Adipose tissue (tissue), 3 donors: ENCODE data around the gene L2HGDH. TPM values are rescaled to one million over a fixed set of nuclear protein-coding genes. Genes with fewer than 3 reads are reported as not detected.
"Not testable (repeated sequence)": the region's sequence is repeated elsewhere in the genome, so short reads cannot be mapped to it uniquely, and the experiment has no call there.

Experiments used
- H3K27ac ChIP-seq: one replicate; pipeline ENCODE4 v1.5.1; 2013; ENCODE audit warnings: low read depth, low read length
- WGBS, 3 donors: extraction: QIAGEN DNeasy Blood & Tissue Kit; methylation state at CpG; one replicate each; pipeline ENCODE4 v1.1.7; 2013; 5-methylcytosine and 5-hydroxymethylcytosine counted together
- polyA plus RNA-seq, 3 donors: library from polyadenylated mRNA; stranded (reverse); fragments of 200-250 nt; gene quantifications; one replicate each; pipeline ENCODE4 v1.2.3, GENCODE V29; 2013
- donor health status: healthy with polysubstance abuse.
- donor health status: Bipolar disorder and iron deficiency.
- donor health status: healthy.

The L2HGDH gene
- polyA plus RNA-seq, 3 donors, result 1.8 to 4.2 (median 3.3) TPM

DNA sequence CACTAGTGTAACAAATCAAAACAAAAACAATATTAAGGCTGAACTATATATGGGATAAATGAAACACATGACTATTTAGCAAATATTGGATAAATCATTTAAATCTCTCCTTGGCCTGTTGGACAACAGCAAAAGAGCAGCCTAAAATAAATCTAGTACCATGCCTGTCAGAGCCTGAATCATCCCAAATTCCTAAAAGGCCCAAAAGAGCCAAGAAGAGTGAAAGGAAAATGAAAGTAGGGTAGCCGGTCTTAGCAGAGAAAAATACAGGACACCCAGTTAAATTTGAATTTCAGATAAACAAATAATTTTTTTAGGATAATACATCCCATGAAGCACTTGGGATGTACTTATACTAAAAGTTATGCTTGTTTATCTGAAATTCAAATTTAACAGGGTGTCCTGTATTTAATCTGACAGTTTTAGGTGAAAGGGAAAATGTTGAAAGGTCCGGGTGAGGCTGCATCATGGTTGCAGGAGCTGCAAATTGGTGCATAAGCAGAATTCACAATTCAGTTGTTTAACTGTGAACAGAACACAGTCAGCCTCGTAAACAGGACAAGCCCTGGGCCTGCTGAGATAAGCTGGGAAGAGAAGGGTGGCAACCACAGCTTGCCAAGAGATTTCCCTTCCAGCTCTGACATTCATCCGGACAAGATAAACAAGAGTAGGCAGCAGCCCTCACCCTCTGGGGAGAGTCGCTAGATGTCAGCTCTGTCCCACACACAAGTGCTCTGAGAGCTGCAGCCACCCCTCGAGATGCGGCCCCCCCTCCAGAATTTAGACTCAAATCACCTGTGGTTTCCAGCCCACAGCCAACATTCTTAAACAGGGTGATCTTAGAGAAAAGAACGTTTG is 30.4 kb upstream of the L2HGDH start:
- no peak overlapping the region for H3K27ac ChIP-seq
- 7 to 24% (median 8%) methylated on average over 8 of the region's 8 CpGs for WGBS, 3 donors

DNA sequence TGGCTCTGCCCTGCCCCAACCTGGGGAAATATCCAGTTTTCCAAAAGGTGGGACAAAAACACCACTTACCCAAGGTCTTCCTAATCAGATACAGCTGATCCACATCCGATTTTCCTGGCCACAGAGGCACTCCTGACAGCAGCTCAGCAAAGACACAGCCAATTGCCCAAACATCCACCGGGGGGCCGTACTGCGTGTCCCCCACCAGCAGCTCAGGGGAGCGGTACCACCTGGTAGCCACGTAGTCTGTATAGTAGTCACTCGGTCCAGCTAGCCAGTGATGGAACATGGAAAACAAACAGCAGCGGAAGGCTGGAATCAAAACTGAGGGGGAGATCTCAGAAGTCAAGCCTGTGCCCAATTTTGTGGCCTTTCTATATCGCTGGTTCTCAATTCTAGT is 28.9 kb upstream of the L2HGDH start:
- WGBS, 3 donors, result 92 to 93% (median 92%) methylated on average over 9 of the region's 9 CpGs
- H3K27ac ChIP-seq, result no peak overlapping the region

DNA sequence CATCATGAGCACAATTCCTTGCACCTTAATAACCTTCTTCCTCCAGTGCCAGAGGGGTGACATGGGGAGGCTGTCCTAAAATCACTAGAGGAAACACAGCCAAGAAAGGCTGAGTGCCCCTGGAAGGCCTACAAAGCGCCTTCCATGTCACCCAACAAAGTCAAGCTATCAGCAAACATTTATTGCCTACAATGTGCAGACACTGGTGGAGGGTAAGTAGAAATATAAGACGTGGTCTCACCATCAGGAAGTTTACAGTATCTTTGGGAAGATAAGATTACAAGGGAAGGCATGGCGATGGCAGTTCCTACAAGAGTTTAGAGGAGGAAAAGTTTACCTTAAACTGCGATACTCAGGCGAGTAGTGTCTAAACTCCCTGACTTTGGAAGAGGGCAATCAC is 28.0 kb upstream of the L2HGDH start:
- H3K27ac ChIP-seq, result no peak overlapping the region

DNA sequence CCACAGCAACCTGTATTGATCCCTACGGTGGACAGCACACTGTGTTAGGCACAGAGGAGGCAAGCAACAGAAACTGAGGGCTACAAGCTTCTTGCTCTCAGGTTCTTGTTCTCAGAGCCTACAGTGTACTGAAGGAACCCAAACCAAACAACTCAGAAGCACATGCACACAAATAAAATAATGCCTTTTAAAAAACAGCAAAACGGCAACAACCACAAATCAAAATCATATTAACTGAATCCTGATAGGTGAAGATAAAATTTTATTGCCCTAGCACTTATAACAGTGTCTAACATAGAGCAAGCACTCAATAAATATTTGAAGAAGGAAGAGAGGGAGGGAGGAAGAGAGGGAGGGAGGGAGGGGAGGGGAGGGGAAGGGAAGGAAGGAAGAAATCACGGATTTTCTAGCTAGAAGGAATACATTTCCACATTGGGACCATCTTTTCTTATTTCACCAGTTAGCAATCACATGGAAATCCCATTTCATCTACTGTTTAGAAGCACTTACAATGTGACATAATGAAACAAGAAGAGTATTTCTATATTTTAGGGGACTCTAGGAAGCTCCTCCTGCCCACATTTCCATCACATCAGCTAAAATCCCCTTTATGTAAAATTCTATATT is 27.3 kb upstream of the L2HGDH start:
- no peak overlapping the region for H3K27ac ChIP-seq
- WGBS, 3 donors, result 48 to 69% (median 59%) methylated on average over 3 of the region's 3 CpGs

More for the DNA sequence above, 28.0 kb upstream of the L2HGDH start:
- 85 to 93% (median 92%) methylated on average over 5 of the region's 5 CpGs for WGBS, 3 donors

GRCh38 chr14:50338587-50338986 is 26.6 kb upstream of the L2HGDH start:
- WGBS, 3 donors, result 73 to 99% (median 82%) methylated on average over 2 of the region's 2 CpGs

DNA sequence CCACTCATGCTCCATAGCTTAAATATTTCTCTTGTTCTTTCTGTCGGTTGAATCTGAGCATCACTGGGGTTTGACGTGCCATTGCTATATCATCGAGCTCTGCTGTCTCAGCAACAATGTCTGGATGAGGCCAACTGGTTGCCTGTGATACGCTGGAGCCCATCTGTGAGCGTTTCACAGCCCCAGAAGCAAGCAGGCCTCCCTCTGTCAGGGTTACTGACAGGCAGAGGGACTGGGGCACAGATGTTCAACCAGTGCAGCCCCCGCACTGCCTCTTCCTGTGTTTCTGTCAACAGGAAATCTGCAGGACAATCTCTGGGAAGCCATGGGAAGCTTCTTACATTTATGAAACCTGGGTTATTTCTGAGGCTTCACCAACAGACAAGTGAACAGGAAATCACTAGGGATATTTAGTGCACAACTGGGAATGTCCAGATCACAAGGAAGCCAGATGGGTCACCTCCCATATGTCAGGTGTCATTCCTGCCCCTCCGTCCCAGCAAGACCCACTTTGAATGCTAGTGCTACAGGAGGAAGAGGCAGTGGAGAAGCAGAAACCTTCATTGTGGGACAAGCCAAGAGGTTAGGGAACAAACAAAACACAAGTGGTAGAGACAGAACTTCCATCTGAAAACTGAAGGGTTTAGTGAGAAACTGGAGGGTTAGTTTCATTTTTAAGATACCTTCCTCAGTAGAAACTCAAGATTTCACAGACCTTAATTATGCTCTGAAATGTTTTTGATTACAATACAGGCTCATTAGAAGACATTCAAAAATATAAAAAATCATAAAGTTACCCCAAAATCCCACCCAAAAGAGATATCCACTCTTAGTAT is 24.2 kb upstream of the L2HGDH start:
- H3K27ac ChIP-seq, result no peak overlapping the region

More at GRCh38 chr14:50338587-50338986, 26.6 kb upstream of the L2HGDH start:
- H3K27ac ChIP-seq, result no peak overlapping the region

GRCh38 chr14:50335389-50335788 is 23.4 kb upstream of the L2HGDH start:
- WGBS, 3 donors, result 8 to 40% (median 31%) methylated on average over 7 of the region's 7 CpGs
- H3K27ac ChIP-seq, result no peak overlapping the region

More for the DNA sequence above, 24.2 kb upstream of the L2HGDH start:
- 18 to 48% (median 19%) methylated on average over 7 of the region's 7 CpGs for WGBS, 3 donors

GRCh38 chr14:50334211-50334610 is 22.2 kb upstream of the L2HGDH start:
- no peak overlapping the region for H3K27ac ChIP-seq

DNA sequence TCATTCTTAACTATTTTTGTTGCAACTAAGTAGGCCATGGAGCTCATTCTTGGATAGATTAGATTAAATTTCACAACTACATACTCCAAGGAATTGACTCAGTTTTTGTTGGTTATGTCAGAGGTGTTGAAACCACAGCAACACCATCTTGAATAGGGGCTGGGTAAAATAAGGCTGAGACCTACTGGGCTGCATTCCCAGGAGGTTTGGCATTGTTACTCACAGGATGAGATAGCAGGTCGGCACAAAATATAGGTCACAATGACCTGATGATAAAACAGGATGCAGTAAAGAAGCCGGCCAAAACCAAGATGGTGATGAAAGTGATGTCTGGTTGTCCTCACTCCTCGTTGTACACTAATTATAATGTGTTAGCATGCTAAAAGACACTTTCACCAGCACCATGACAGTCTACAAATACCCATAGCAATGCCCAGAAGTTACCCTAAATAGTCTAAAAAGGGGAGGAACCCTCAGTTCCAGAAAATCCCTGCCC is 21.0 kb upstream of the L2HGDH start:
- H3K27ac ChIP-seq, result no peak overlapping the region
- WGBS, 3 donors, result 47 to 54% (median 47%) methylated on average over 3 of the region's 3 CpGs

More at GRCh38 chr14:50334211-50334610, 22.2 kb upstream of the L2HGDH start:
- WGBS, 3 donors, result 94 to 97% (median 97%) methylated on average over 8 of the region's 8 CpGs

- no peak overlapping the region for H3K27ac ChIP-seq
Measured at GRCh38 chr14:50331596-50331995, 19.6 kb upstream of the L2HGDH start.

GRCh38 chr14:50321009-50321660 is 9.1 kb upstream of the L2HGDH start:
- WGBS, 3 donors, result 3 to 6% (median 3%) methylated on average over 9 of the region's 9 CpGs
- no peak overlapping the region for H3K27ac ChIP-seq

- no peak overlapping the region for H3K27ac ChIP-seq
- WGBS, 3 donors, result 53 to 70% (median 57%) methylated on average over 8 of the region's 8 CpGs
Measured at GRCh38 chr14:50320283-50320682, 8.3 kb upstream of the L2HGDH start.

DNA sequence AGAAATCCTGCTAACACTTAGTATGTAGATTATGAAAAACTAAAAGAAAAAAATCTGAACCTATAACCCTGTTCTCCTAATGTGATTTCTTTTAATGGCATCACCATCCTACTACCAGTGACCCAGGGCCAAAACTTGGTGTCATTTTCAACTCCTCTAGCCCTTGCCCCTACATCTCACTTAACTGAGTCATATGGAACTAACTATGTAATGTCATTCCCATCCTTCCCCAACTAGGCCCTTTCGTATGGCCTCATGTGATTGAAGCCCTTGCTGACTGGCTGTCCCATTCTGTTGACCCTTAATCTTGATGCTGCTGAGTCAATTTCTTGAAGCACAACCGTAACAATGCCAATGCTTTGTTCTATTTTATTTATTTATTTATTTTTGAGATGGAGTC is 7.7 kb upstream of the L2HGDH start:
- WGBS, 3 donors, result 86 to 93% (median 91%) methylated on average over 2 of the region's 2 CpGs
- H3K27ac ChIP-seq, result no peak overlapping the region

DNA sequence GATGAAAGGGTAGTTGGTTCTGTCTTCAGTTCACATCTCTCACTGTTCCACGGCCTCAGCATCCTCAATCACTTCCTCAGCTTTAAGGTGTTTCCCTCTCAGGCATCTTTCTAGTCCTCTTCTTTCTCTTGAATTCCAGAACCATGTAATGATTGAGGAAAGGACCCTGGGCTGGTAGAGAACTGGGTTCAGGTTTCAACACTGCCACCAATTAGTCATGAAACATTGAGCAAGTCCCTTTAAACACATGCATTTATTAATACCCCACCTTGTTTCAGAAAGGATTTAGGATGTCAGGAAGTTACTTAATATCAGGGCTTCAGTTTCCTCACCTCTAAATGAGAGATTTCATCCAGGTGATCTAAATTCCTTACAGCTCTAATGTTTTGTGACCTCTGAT is 7.3 kb upstream of the L2HGDH start:
- 53 to 90% (median 78%) methylated on average over 1 of the region's 1 CpG for WGBS, 3 donors
- no peak overlapping the region for H3K27ac ChIP-seq

DNA sequence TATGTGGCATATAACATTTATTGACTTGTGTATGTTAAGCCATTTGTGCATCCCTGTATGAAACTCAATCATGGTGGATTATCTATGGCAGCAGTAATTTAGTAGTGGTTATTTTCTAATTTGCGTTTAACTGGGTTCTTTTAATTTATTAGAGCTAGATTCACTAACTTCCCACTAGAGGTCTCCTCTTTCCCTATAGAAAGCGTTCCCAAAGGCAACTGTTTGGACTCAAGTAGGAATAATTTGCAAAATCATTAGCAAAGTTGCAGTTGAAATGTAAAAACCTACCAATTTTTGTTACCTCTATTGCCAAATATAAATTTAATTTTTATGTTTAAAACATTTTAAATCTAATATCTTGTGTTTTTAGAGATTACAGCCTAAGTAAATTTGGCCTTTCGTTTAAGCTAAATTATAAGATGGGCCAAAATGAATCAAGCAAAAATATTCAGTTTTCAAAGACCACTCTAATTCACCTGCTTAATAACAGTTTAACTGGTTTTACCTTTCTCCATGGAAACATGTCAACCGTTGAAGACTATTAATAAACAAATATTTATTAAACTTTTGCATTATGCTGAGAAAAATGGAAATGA is 6.1 kb upstream of the L2HGDH start:
- WGBS, 3 donors, result 40 to 46% (median 45%) methylated on average over 4 of the region's 4 CpGs
- no peak overlapping the region for H3K27ac ChIP-seq

DNA sequence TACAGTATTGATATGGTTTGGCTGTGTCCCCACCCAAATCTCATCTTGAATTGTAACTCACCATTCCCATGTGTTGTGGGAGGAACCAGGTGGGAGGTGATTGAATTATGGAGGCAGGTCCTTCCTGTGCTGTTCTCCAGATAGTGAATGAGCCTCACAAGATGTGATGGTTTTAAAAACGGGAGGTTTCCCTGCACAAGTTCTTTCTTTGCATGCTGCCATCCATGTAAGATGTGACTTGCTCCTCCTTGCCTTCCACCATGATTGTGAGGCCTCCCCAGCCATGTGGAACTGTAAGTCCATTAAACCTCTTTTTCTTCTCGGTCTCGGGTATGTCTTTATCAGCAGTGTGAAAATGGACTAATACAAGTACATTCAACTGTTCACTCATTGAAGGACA is 2.1 kb upstream of the L2HGDH start:
- WGBS, 3 donors, result 94 to 97% (median 95%) methylated on average over 3 of the region's 3 CpGs

DNA sequence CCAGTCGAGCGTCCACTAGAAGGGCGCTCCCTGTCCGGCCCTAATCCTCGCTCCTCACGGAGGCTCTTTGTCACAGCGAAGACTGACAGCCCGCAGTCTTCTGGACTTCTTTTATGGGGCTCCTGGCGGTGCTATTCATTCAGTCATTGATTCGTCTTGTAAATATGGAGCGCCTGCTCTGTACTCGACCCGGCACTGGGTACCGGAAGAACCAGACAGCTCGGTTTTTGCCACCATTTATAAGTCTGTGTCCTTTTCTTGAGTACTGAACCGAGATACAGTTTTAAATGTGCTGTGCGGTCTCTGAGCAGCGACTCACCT is 665 bp upstream of the L2HGDH start:
- H3K27ac ChIP-seq, result no peak overlapping the region
- WGBS, 3 donors, result 1 to 4% (median 4%) methylated on average over 18 of the region's 18 CpGs

More for the DNA sequence above, 2.1 kb upstream of the L2HGDH start:
- H3K27ac ChIP-seq, result not testable (repeated sequence)

DNA sequence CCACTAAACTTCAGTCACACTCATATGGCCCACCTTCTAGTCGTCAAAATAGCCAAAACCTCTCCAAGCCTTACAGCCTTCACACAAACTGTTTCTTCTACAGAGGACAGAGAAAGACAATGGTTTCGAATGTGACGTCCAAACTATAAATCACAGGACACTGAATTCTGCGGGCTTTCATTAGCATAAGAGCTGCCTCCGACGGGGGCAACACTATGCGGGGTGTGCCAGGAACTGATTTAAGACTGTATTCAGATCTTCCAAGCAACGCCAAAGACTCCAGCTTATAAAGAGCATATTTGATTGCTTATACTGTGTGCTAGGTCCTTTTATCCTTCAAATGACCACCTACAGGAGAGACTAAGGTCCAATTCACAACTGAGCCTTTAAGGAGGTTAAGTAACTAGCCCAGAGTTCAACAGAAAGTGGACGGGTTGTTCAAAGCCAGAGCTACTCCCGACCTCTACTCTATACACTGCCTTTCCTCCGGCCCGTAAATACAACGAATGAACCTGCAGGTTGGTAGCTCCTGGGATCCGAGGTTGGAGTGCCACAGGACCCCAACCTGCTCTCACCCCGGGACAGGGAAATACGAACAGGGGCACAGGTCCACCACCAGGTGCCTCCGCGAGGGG is 575 bp downstream of the L2HGDH start:
- WGBS, 3 donors, result 3 to 4% (median 4%) methylated on average over 18 of the region's 18 CpGs
- no peak overlapping the region for H3K27ac ChIP-seq
